ENCODE results near the gene TRIM61.
"Not testable (repeated sequence)": the region's sequence is repeated elsewhere in the genome, so short reads cannot be mapped to it uniquely, and the experiment has no call there.

TRIM61 gene

GRCh38 chr4:164937576-164938270 is 39.7 kb downstream of the TRIM61 start:
- DNase-seq, result no peak
- Histone ChIP-seq H3K4me3 (no peak overlapping the region), H3K36me3 (no peaks in the 10 kb centered on the region), H3K27me3 (no peaks in the 10 kb centered on the region), H3K9me3 (no peaks in the 10 kb centered on the region), H3K27ac (no peak overlapping the region), H3K4me1 (no peaks in the 10 kb centered on the region)
- TF ChIP-seq CTCF (IDR thresholded peaks at IDR 0.05), result no peak
- intact Hi-C loops (cut with DNase I; ENCODE audit: low total_unique reads), result no loop called here

- H3K9me3 ChIP-seq; intact Hi-C loops (cut with DNase I; ENCODE audit: low total_unique reads); H3K4me3 ChIP-seq; H3K36me3 ChIP-seq; DNase-seq; H3K27ac ChIP-seq; H3K4me1 ChIP-seq; H3K27me3 ChIP-seq: not testable (repeated sequence)
These were observed 41.4 kb downstream of the TRIM61 start for GRCh38 chr4:164935865-164936606.

GRCh38 chr4:164935363-164935762 is 42.1 kb downstream of the TRIM61 start:
- no peak for TF ChIP-seq CTCF (IDR thresholded peaks at IDR 0.05)
- Histone ChIP-seq H3K36me3 (no peaks in the 10 kb centered on the region), H3K27me3 (no peaks in the 10 kb centered on the region), H3K4me1 (no peaks in the 10 kb centered on the region), H3K27ac (no peak overlapping the region), H3K4me3 (no peak overlapping the region), H3K9me3 (no peaks in the 10 kb centered on the region)
- intact Hi-C loops (cut with DNase I; ENCODE audit: low total_unique reads), result no loop called here
- no peak for DNase-seq

GRCh38 chr4:164933244-164933643 is 44.2 kb downstream of the TRIM61 start:
- Histone ChIP-seq H3K4me3 (no peak overlapping the region), H3K9me3 (no peaks in the 10 kb centered on the region), H3K27me3 (no peaks in the 10 kb centered on the region), H3K4me1 (no peaks in the 10 kb centered on the region), H3K27ac (no peak overlapping the region), H3K36me3 (no peaks in the 10 kb centered on the region)
- TF ChIP-seq CTCF (IDR thresholded peaks at IDR 0.05), result no peak
- DNase-seq, result no peak
- intact Hi-C loops (cut with DNase I; ENCODE audit: low total_unique reads), result no loop called here

GRCh38 chr4:164931551-164932324 is 45.7 kb downstream of the TRIM61 start:
- H3K9me3 ChIP-seq, result no peaks in the 10 kb centered on the region
- no peaks in the 10 kb centered on the region for H3K27me3 ChIP-seq
- H3K4me3 ChIP-seq, result no peak overlapping the region
- no peak overlapping the region for H3K27ac ChIP-seq
- intact Hi-C loops (cut with DNase I; ENCODE audit: low total_unique reads), result no loop called here
- no peaks in the 10 kb centered on the region for H3K4me1 ChIP-seq
- no peak for TF ChIP-seq CTCF (IDR thresholded peaks at IDR 0.05)
- H3K36me3 ChIP-seq, result no peaks in the 10 kb centered on the region
- no peak for DNase-seq

- Histone ChIP-seq H3K27ac (no peak overlapping the region), H3K4me3 (no peak overlapping the region), H3K36me3 (no peaks in the 10 kb centered on the region), H3K27me3 (no peaks in the 10 kb centered on the region), H3K4me1 (peaks cover 0 to 5% (median 0%) of the 10 kb centered on the region in 4 donors), H3K9me3 (no peaks in the 10 kb centered on the region)
- intact Hi-C loops (cut with DNase I; ENCODE audit: low total_unique reads), result no loop called here
- no peak for DNase-seq
- TF ChIP-seq CTCF (IDR thresholded peaks at IDR 0.05), result no peak
These were observed 46.8 kb downstream of the TRIM61 start for GRCh38 chr4:164930647-164931046.

GRCh38 chr4:164927101-164927500 is 50.4 kb downstream of the TRIM61 start:
- H3K4me3 ChIP-seq; DNase-seq; H3K27me3 ChIP-seq; intact Hi-C loops (cut with DNase I; ENCODE audit: low total_unique reads); H3K4me1 ChIP-seq; H3K36me3 ChIP-seq; H3K27ac ChIP-seq; H3K9me3 ChIP-seq: not testable (repeated sequence)

Measured in tibial artery (tissue), 4 donors.